ENCODE data around the gene KRT222. TPM values are rescaled to one million over a fixed set of nuclear protein-coding genes. Genes with fewer than 3 reads are reported as not detected.

KRT222 gene
- total and polyA plus RNA-seq, 2 of the 13 experiments (the other 11 are each of a cell fraction or from before 2014, with no cell fraction given), result not detected

- TF ChIP-seq PRDM4 (CRISPR knock-in tag; IDR thresholded peaks at IDR 0.05; ENCODE audit: borderline replicate concordance), result no peak; the same call in 1 of the 2 replicates
- peak; percentile 93 for TF ChIP-seq DZIP1 (CRISPR knock-in tag; IDR thresholded peaks at IDR 0.05)
- no peak; the same call in 1 of the 2 replicates for TF ChIP-seq ZBTB21 (CRISPR knock-in tag; IDR thresholded peaks at IDR 0.05)
- TF ChIP-seq HOXA5 (CRISPR knock-in tag; IDR thresholded peaks at IDR 0.05), result peak; percentile 55; the same call in 1 of the 2 replicates
- TF ChIP-seq ZNF350 (CRISPR knock-in tag; IDR thresholded peaks at IDR 0.05; ENCODE audit: borderline replicate concordance, low read depth), result peak; percentile 62
- TF ChIP-seq ZNF224 (CRISPR knock-in tag; IDR thresholded peaks at IDR 0.05), result peak; percentile 80
- peak; percentile 81 for TF ChIP-seq ZNF329 (CRISPR knock-in tag; IDR thresholded peaks at IDR 0.05; ENCODE audit: low read depth)
- peak; percentile 92 for TF ChIP-seq BRD4 (CRISPR knock-in tag; IDR thresholded peaks at IDR 0.05)
- no peak for TF ChIP-seq MBD4 (IDR thresholded peaks at IDR 0.05; ENCODE audit: borderline replicate concordance, low read length)
- 0 out of 2 replicates have a peak, but pooled peaks have one; percentile 27 for TF ChIP-seq ZNF766 (CRISPR knock-in tag; IDR thresholded peaks at IDR 0.05; ENCODE audit: borderline replicate concordance)
- no peak for TF ChIP-seq HHEX (CRISPR knock-in tag; IDR thresholded peaks at IDR 0.05)
- TF ChIP-seq SNAI1 (CRISPR knock-in tag; IDR thresholded peaks at IDR 0.05; ENCODE audit: borderline replicate concordance), result peak; percentile 23; the same call in 1 of the 2 replicates
- TF ChIP-seq ATF5 (CRISPR knock-in tag; IDR thresholded peaks at IDR 0.05; ENCODE audit: low read depth), result no peak
- TF ChIP-seq ZNF546 (CRISPR knock-in tag; conservative IDR thresholded peaks at IDR 0.05), result peak; percentile 71
- peak; percentile 79 for TF ChIP-seq ZNF343 (CRISPR knock-in tag; IDR thresholded peaks at IDR 0.05)
- TF ChIP-seq HINFP (CRISPR knock-in tag; IDR thresholded peaks at IDR 0.05; ENCODE audit: low read depth), result no peak
- TF ChIP-seq ZMYM4 (CRISPR knock-in tag; IDR thresholded peaks at IDR 0.05), result peak; percentile 51
- no peak for TF ChIP-seq ZNF629 (CRISPR knock-in tag; conservative IDR thresholded peaks at IDR 0.05)
- peak; percentile 68; the same call in 1 of the 2 replicates for TF ChIP-seq ZMYM2 (CRISPR knock-in tag; IDR thresholded peaks at IDR 0.05)
- TF ChIP-seq TOE1 (CRISPR knock-in tag; IDR thresholded peaks at IDR 0.05), result peak; percentile 33; the same call in 1 of the 2 replicates
- TF ChIP-seq CBX5 (CRISPR knock-in tag; IDR thresholded peaks at IDR 0.05; ENCODE audit: borderline replicate concordance), result no peak; the same call in 1 of the 2 replicates
- TF ChIP-seq ZSCAN29 (CRISPR knock-in tag; conservative IDR thresholded peaks at IDR 0.05), result peak; percentile 99
- TF ChIP-seq NFIB (CRISPR knock-in tag; IDR thresholded peaks at IDR 0.05; ENCODE audit: borderline replicate concordance), result no peak
Measured at GRCh38 chr17:40647624-40648383, 17.2 kb downstream of the KRT222 start, which contains the start of gene SMARCE1 (continued).

Data from HepG2 (cell line).